ENCODE results near the gene STK31. TPM values are rescaled to one million over a fixed set of nuclear protein-coding genes. Genes with fewer than 3 reads are reported as not detected.

Gene STK31
- total RNA-seq, 1 donor from 2014 or later, result 1.7 TPM

GRCh38 chr7:23713285-23714149, 3.5 kb downstream of the STK31 start:
- H3K9me3 Mint-ChIP-seq (ENCODE audit: unreplicated experiment), result peaks cover 2% of the 10 kb centered on the region
- no peak overlapping the region for H3K27ac Mint-ChIP-seq (ENCODE audit: unreplicated experiment)
- no peak for TF ChIP-seq CTCF (IDR thresholded peaks at IDR 0.05; ENCODE audit: partially characterized antibody, unreplicated experiment)
- H3K4me3 Mint-ChIP-seq (ENCODE audit: unreplicated experiment), result no peak overlapping the region
- H3K36me3 Mint-ChIP-seq (ENCODE audit: unreplicated experiment), result no peaks in the 10 kb centered on the region
- no peak for DNase-seq
- peaks cover 2% of the 10 kb centered on the region for H3K27me3 Mint-ChIP-seq (ENCODE audit: unreplicated experiment)
- no peaks in the 10 kb centered on the region for H3K4me1 Mint-ChIP-seq (ENCODE audit: low read depth, unreplicated experiment)

- TF ChIP-seq CTCF (IDR thresholded peaks at IDR 0.05; ENCODE audit: partially characterized antibody, unreplicated experiment), result no peak
- Mint-ChIP-seq H3K4me1 (ENCODE audit: low read depth, unreplicated experiment) (no peaks in the 10 kb centered on the region), H3K9me3 (ENCODE audit: unreplicated experiment) (peaks cover 2% of the 10 kb centered on the region), H3K27ac (ENCODE audit: unreplicated experiment) (no peak overlapping the region), H3K4me3 (ENCODE audit: unreplicated experiment) (no peak overlapping the region), H3K36me3 (ENCODE audit: unreplicated experiment) (no peaks in the 10 kb centered on the region), H3K27me3 (ENCODE audit: unreplicated experiment) (peaks cover 2% of the 10 kb centered on the region)
- no peak for DNase-seq
Measured at GRCh38 chr7:23714150-23714464, 4.1 kb downstream of the STK31 start.

- Mint-ChIP-seq H3K4me1 (ENCODE audit: low read depth, unreplicated experiment) (no peaks in the 10 kb centered on the region), H3K36me3 (ENCODE audit: unreplicated experiment) (no peaks in the 10 kb centered on the region), H3K27me3 (ENCODE audit: unreplicated experiment) (peaks cover 2% of the 10 kb centered on the region), H3K4me3 (ENCODE audit: unreplicated experiment) (no peak overlapping the region), H3K9me3 (ENCODE audit: unreplicated experiment) (peaks cover 2% of the 10 kb centered on the region), H3K27ac (ENCODE audit: unreplicated experiment) (no peak overlapping the region)
- TF ChIP-seq CTCF (IDR thresholded peaks at IDR 0.05; ENCODE audit: partially characterized antibody, unreplicated experiment), result no peak
- no peak for DNase-seq
Measured at GRCh38 chr7:23714579-23714978, 4.6 kb downstream of the STK31 start.

- peaks cover 2% of the 10 kb centered on the region for H3K9me3 Mint-ChIP-seq (ENCODE audit: unreplicated experiment)
- H3K27ac Mint-ChIP-seq (ENCODE audit: unreplicated experiment), result no peak overlapping the region
- no peaks in the 10 kb centered on the region for H3K4me1 Mint-ChIP-seq (ENCODE audit: low read depth, unreplicated experiment)
- H3K27me3 Mint-ChIP-seq (ENCODE audit: unreplicated experiment), result peaks cover 2% of the 10 kb centered on the region
- DNase-seq, result no peak
- no peaks in the 10 kb centered on the region for H3K36me3 Mint-ChIP-seq (ENCODE audit: unreplicated experiment)
- no peak for TF ChIP-seq CTCF (IDR thresholded peaks at IDR 0.05; ENCODE audit: partially characterized antibody, unreplicated experiment)
- no peak overlapping the region for H3K4me3 Mint-ChIP-seq (ENCODE audit: unreplicated experiment)
Measured at GRCh38 chr7:23715099-23715498, 5.1 kb downstream of the STK31 start.

- DNase-seq, result no peak
- Mint-ChIP-seq H3K27me3 (ENCODE audit: unreplicated experiment) (peaks cover 2% of the 10 kb centered on the region), H3K36me3 (ENCODE audit: unreplicated experiment) (peaks cover 5% of the 10 kb centered on the region), H3K9me3 (ENCODE audit: unreplicated experiment) (no peaks in the 10 kb centered on the region), H3K4me3 (ENCODE audit: unreplicated experiment) (no peak overlapping the region), H3K27ac (ENCODE audit: unreplicated experiment) (no peak overlapping the region), H3K4me1 (ENCODE audit: low read depth, unreplicated experiment) (no peaks in the 10 kb centered on the region)
- TF ChIP-seq CTCF (IDR thresholded peaks at IDR 0.05; ENCODE audit: partially characterized antibody, unreplicated experiment), result no peak
Measured at GRCh38 chr7:23717788-23718187, 7.8 kb downstream of the STK31 start.

All from glutamatergic neuron (in vitro differentiated cells).